ENCODE data around the gene NKX1-2. TPM values are rescaled to one million over a fixed set of nuclear protein-coding genes. Genes with fewer than 3 reads are reported as not detected.

The NKX1-2 gene
- total RNA-seq, 3 donors from 2014 or later = not detected

Other genes with a start within 250 kb of the NKX1-2 start
- gene OAT, start 31.1 kb downstream of the NKX1-2 start, total RNA-seq = 10 to 100 TPM; 42.9 to 50.5 (median 46.8) TPM
- gene LHPP, start 11.8 kb upstream of the NKX1-2 start, total RNA-seq = 1 to 10 TPM; 2.5 to 3.3 (median 3.2) TPM

Data from activated T-cell treated with anti-CD3 and anti-CD28 coated beads, Interleukin-2, amount 50 U/mL, for 4 hours (primary cell).